A549 (cell line): ENCODE data around the gene MZF1. TPM values are rescaled to one million over a fixed set of nuclear protein-coding genes. Genes with fewer than 3 reads are reported as not detected.
A peak's percentile ranks its signal among the peaks of the same experiment; 100 is the strongest.

Source experiments
- ATAC-seq, 2 experiments: fragments of 200-7000 bp in 1 of 2; fragments of >200 bp in 1 of 2; cut with Nextera tagmentation in 1 of 2; cut with Tn5 transposase in 1 of 2; 3 replicates each; pipeline versions ENCODE4 v1.8.0 to v1.9.1; 2018 to 2020; ENCODE audit warnings: mild to moderate bottlenecking in 1 of 2, moderate library complexity in 1 of 2
- CTCF ChIA-PET: fragments of 300-600 bp; sonication (Branson Sonifier 250); formaldehyde crosslinking; extraction: SDS; loops from one replicate; lab custom pipeline; 2021; ENCODE audit warnings: antibody characterized with exemption, inconsistent platforms; lab: Yijun Ruan, JAX
- POLR2A ChIA-PET: fragments of 350-600 bp; formaldehyde crosslinking; extraction: SDS; loops from one replicate; lab custom pipeline; 2021; ENCODE audit warnings: antibody characterized with exemption, inconsistent platforms; lab: Yijun Ruan, JAX
- DNase-seq, 2 experiments: peaks; one replicate each; pipeline versions ENCODE4 v3.0.0 to v3.0.0-alpha.2; 2011 to 2016; ENCODE audit warnings: low read depth in 1 of 2, low spot score in 1 of 2
- FAIRE-seq: peaks from 2 replicates; lab custom pipeline; 2011; peaks lifted over from hg19 to GRCh38; lab: Jason Lieb, UNC
- H3K27ac ChIP-seq, 2 experiments: fragments of >200 bp; sonication (Bioruptor Twin); formaldehyde crosslinking; 3 replicates each; pipeline ENCODE4 v1.5.1; 2016 to 2017
- H3K4me1 ChIP-seq: fragments of >200 bp; sonication (Bioruptor Twin); formaldehyde crosslinking; 3 replicates; pipeline ENCODE4 v1.6.1; 2016
- H3K4me2 ChIP-seq: fragments of >200 bp; sonication (Bioruptor Twin); formaldehyde crosslinking; 3 replicates; pipeline ENCODE4 v1.6.1; 2016
- H3K4me3 ChIP-seq: fragments of >200 bp; sonication (Bioruptor Twin); formaldehyde crosslinking; 3 replicates; pipeline ENCODE4 v1.5.1; 2016
- H3K9me3 ChIP-seq: fragments of >200 bp; sonication (Bioruptor Twin); formaldehyde crosslinking; 3 replicates; pipeline ENCODE4 v1.6.1; 2016
- BHLHE40 ChIP-seq: IDR thresholded peaks from 2 replicates; pipeline ENCODE4 v1.6.1; 2012; ENCODE audit warnings: low read depth, low read length, inconsistent platforms
- CEBPB ChIP-seq, 2 experiments: fragments of >200 bp in 1 of 2; sonication (Bioruptor Twin) in 1 of 2; formaldehyde crosslinking in 1 of 2; IDR thresholded peaks; 2 replicates each; pipeline ENCODE4 v1.6.1; 2012 to 2016
- CHD4 ChIP-seq: fragments of 200-600 bp; sonication (generic); IDR thresholded peaks from 2 replicates; pipeline ENCODE4 v1.6.1; 2016; ENCODE audit warnings: antibody characterized with exemption, mild to moderate bottlenecking, borderline replicate concordance
- EHMT2 ChIP-seq: fragments of 200-600 bp; sonication (generic); IDR thresholded peaks from 2 replicates; pipeline ENCODE4 v1.6.1; 2016; ENCODE audit warnings: antibody characterized with exemption, low read depth, mild to moderate bottlenecking, moderate library complexity
- EP300 ChIP-seq, 2 experiments: fragments of >200 bp; sonication (Bioruptor Twin); formaldehyde crosslinking; IDR thresholded peaks; 2 replicates in 1 of 2; 3 replicates in 1 of 2; pipeline ENCODE4 v1.6.1; 2016 to 2017
- FOSB ChIP-seq: fragments of 250-450 bp; sonication (Bioruptor Pico); IDR thresholded peaks from 2 replicates; pipeline ENCODE4 v1.5.0; 2020; ENCODE audit warnings: mild to moderate bottlenecking, moderate library complexity
- GATA3 ChIP-seq: IDR thresholded peaks from 2 replicates; pipeline ENCODE4 v1.6.1; 2012; ENCODE audit warnings: borderline replicate concordance
- HES2 ChIP-seq: fragments of >200 bp; sonication (Bioruptor Twin); formaldehyde crosslinking; IDR thresholded peaks from 2 replicates; pipeline ENCODE4 v1.6.1; 2016
- HOXA7 ChIP-seq: fragments of 250-450 bp; sonication (Bioruptor Pico); IDR thresholded peaks from 2 replicates; pipeline ENCODE4 v1.5.0; 2020; ENCODE audit warnings: mild to moderate bottlenecking, moderate library complexity
- HOXB5 ChIP-seq: fragments of 250-450 bp; sonication (Bioruptor Pico); IDR thresholded peaks from 2 replicates; pipeline ENCODE4 v1.5.0; 2020; ENCODE audit warnings: mild to moderate bottlenecking, moderate library complexity
- JUN ChIP-seq, 2 experiments: fragments of >200 bp; sonication (Bioruptor Twin); formaldehyde crosslinking; IDR thresholded peaks; 2 replicates in 1 of 2; 3 replicates in 1 of 2; pipeline ENCODE4 v1.6.1; 2016 to 2017
- KDM5A ChIP-seq: fragments of 200-600 bp; sonication (generic); IDR thresholded peaks from 2 replicates; pipeline ENCODE4 v1.6.1; 2016; ENCODE audit warnings: antibody characterized with exemption, mild to moderate bottlenecking
- MAZ ChIP-seq: fragments of 150-350 bp; IDR thresholded peaks from 2 replicates; pipeline ENCODE4 v1.6.1; 2014; ENCODE audit warnings: antibody characterized with exemption, low read depth, low read length, borderline replicate concordance
- MYC ChIP-seq: IDR thresholded peaks from 2 replicates; pipeline ENCODE4 v1.6.1; 2012; ENCODE audit warnings: mild to moderate bottlenecking, inconsistent platforms, low read length, improper control_type of control experiment, borderline replicate concordance
- POLR2A ChIP-seq: IDR thresholded peaks from 2 replicates; pipeline ENCODE4 v1.6.1; 2012; ENCODE audit warnings: mild to moderate bottlenecking, low read length
- POLR2AphosphoS2 ChIP-seq: conservative IDR thresholded peaks from 2 replicates; pipeline ENCODE4 v1.6.1; 2012; ENCODE audit warnings: low read length, improper control_type of control experiment, inconsistent platforms
- RAD21 ChIP-seq, 2 experiments: fragments of >200 bp in 1 of 2; sonication (Bioruptor Twin) in 1 of 2; formaldehyde crosslinking in 1 of 2; IDR thresholded peaks in 1 of 2; conservative IDR thresholded peaks in 1 of 2; 2 replicates in 1 of 2; 3 replicates in 1 of 2; pipeline ENCODE4 v1.6.1; 2012 to 2018; ENCODE audit warnings: inconsistent platforms in 1 of 2
- RARB ChIP-seq: fragments of 250-450 bp; sonication (Bioruptor Pico); IDR thresholded peaks from 2 replicates; pipeline ENCODE4 v1.8.0; 2021; ENCODE audit warnings: mild to moderate bottlenecking, moderate library complexity
- RFX5 ChIP-seq: fragments of 450-650 bp; IDR thresholded peaks from 2 replicates; pipeline ENCODE4 v1.7.1; 2014; ENCODE audit warnings: antibody characterized with exemption, mild to moderate bottlenecking, moderate library complexity
- TFCP2L1 ChIP-seq: fragments of 250-450 bp; sonication (Bioruptor Pico); IDR thresholded peaks from 2 replicates; pipeline ENCODE4 v1.5.0; 2021; ENCODE audit warnings: mild to moderate bottlenecking
- TP53 ChIP-seq: fragments of 250-450 bp; sonication (Bioruptor Pico); IDR thresholded peaks from 2 replicates; pipeline ENCODE4 v1.5.0; 2021; ENCODE audit warnings: mild to moderate bottlenecking, moderate library complexity
- ZFP36 ChIP-seq: fragments of 450-650 bp; IDR thresholded peaks from 2 replicates; pipeline ENCODE4 v1.6.1; 2014; ENCODE audit warnings: borderline replicate concordance; ENCODE audit not compliant: partially characterized antibody
- ZNF302 ChIP-seq: fragments of 250-450 bp; sonication (Bioruptor Pico); IDR thresholded peaks from 2 replicates; pipeline ENCODE4 v1.9.0; 2021; ENCODE audit warnings: inconsistent platforms, mild to moderate bottlenecking, moderate library complexity
- WGBS: methylation state at CpG from one replicate; pipeline ENCODE4 v1.1.6; 2017; ENCODE audit errors: missing lambda C conversion rate; 5-methylcytosine and 5-hydroxymethylcytosine counted together
- polyA plus RNA-seq, 4 experiments: library from polyadenylated mRNA; depleted of rRNA in 3 of 4; stranded (reverse); fragments of >200 nt; fragmentation: RNase III in 1 of 4; extraction: RNeasy Plus Mini Kit Qiagen cat#74134 plus additional on column Dnase treatment in 1 of 4; gene quantifications; 2 replicates in 3 of 4; 3 replicates in 1 of 4; pipeline ENCODE4 v1.2.3, GENCODE V29; 2011 to 2017
- TF ChIP-seq, protein P1 (sequence below): fragments of 450-650 bp; IDR thresholded peaks from 2 replicates; pipeline ENCODE4 v1.6.1; 2014; ENCODE audit warnings: antibody characterized with exemption
- TF ChIP-seq, protein P2 (sequence below): fragments of >200 bp; sonication (Bioruptor Twin); formaldehyde crosslinking; IDR thresholded peaks from 3 replicates; pipeline ENCODE4 v1.6.1; 2016
- TF ChIP-seq, protein P3 (sequence below): fragments of 150-350 bp; IDR thresholded peaks from 2 replicates; pipeline ENCODE4 v1.6.1; 2014; ENCODE audit warnings: low read depth, mild to moderate bottlenecking, low read length
- TF ChIP-seq, protein P4 (sequence below): IDR thresholded peaks from 2 replicates; pipeline ENCODE4 v1.6.1; 2012
- TF ChIP-seq, protein P5 (sequence below): fragments of >200 bp; sonication (Bioruptor Twin); formaldehyde crosslinking; IDR thresholded peaks from 3 replicates; pipeline ENCODE4 v1.5.1; 2016
- TF ChIP-seq, protein P6 (sequence below): IDR thresholded peaks from 2 replicates; pipeline ENCODE4 v1.6.1; 2012; ENCODE audit warnings: low read depth, borderline replicate concordance
- TF ChIP-seq, protein P7 (sequence below): IDR thresholded peaks from 2 replicates; pipeline ENCODE4 v1.6.1; 2012

Gene MZF1
- polyA plus RNA-seq, 2 of the 4 experiments (the other 2 are of a cell fraction), result 19.5 to 20.3 TPM

DNA sequence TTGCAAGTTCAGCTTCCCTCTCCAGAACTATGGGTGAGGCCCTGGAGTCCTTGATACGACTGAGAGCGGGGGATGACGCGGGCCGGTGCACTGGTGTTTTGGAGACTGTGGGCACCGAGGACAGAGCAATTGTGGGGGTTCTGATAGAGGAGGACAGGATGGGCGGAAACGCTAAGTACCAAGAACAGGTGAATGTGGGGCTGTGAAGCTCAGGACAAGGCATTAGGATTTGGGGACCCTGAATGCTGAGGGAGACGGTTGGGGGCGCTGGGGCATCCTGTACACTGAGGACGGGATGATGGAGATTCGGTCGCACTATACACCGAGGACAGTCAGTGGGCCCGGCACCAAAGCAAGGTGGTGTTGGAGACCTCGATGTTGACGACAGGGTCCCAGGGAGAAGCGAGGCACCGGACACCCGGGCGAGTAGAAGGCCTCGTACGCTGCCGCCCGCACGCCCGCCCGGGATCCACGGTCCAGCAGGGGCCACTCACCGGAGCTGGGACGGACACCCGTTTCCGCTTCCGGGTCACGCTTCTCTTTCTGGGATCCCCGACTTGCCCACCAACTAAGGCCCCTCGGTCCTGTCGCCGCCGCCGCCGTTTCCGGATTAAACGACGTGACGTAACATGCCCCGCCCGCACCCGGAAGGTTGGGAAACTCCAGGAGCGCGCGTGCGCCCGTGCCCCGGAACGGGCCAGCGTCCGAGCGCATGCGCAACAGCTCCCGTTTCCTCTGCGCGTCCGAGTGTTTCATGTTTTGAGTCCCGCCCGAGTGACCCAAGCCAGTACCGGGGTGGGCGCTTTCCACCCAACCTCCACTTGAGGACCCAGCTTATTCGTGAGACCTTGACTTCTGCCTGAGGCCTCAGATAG is 18.4 kb downstream of the MZF1 start, which contains the start of gene CHMP2A:
Gene CHMP2A, minus strand, starts transcription at position 612 of the 875 bp plus-strand sequence. CDS start 893 bp downstream, outside the sequence.
- POLR2A ChIA-PET, result interaction anchor here (1.1 to 6.8 kb wide), 7 partner anchors 10 to 41 kb away, joined by 3 to 103 read pairs (median 7); partner anchors contain the start of genes MZF1, TRIM28 and ZBTB45
- FAIRE-seq, result no peak
- WGBS, result 2% methylated on average over 46 of the region's 69 CpGs

More for the DNA sequence above, 18.4 kb downstream of the MZF1 start, which contains the start of gene CHMP2A:
- Histone ChIP-seq H3K27ac (peak within 1 kb of the TSS; percentile 88 to 93), H3K9me3 (no peaks in the 10 kb centered on the region), H3K4me1 (peaks cover 30% of the 10 kb centered on the region), H3K4me2 (peak within 1 kb of the TSS; percentile 91), H3K4me3 (peak within 1 kb of the TSS; percentile 67)
- ATAC-seq, result peak; percentile 46 to 69
- TF ChIP-seq, protein P1, sequence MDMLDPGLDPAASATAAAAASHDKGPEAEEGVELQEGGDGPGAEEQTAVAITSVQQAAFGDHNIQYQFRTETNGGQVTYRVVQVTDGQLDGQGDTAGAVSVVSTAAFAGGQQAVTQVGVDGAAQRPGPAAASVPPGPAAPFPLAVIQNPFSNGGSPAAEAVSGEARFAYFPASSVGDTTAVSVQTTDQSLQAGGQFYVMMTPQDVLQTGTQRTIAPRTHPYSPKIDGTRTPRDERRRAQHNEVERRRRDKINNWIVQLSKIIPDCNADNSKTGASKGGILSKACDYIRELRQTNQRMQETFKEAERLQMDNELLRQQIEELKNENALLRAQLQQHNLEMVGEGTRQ, result no peak
- no peak for TF ChIP-seq EHMT2
- TF ChIP-seq, protein P2, sequence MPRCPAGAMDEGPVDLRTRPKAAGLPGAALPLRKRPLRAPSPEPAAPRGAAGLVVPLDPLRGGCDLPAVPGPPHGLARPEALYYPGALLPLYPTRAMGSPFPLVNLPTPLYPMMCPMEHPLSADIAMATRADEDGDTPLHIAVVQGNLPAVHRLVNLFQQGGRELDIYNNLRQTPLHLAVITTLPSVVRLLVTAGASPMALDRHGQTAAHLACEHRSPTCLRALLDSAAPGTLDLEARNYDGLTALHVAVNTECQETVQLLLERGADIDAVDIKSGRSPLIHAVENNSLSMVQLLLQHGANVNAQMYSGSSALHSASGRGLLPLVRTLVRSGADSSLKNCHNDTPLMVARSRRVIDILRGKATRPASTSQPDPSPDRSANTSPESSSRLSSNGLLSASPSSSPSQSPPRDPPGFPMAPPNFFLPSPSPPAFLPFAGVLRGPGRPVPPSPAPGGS, result peak; percentile 70; the same call in 2 of the 3 replicates
- TF ChIP-seq CHD4, result no peak
- TF ChIP-seq TP53 (CRISPR knock-in tag), result peak; percentile 80
- TF ChIP-seq FOSB (CRISPR knock-in tag), result peak; percentile 89
- TF ChIP-seq RFX5, result peak; percentile 45; the same call in 1 of the 2 replicates
- TF ChIP-seq MYC, result peak; percentile 84
- TF ChIP-seq ZNF302 (CRISPR knock-in tag), result no peak
- TF ChIP-seq, protein P3, sequence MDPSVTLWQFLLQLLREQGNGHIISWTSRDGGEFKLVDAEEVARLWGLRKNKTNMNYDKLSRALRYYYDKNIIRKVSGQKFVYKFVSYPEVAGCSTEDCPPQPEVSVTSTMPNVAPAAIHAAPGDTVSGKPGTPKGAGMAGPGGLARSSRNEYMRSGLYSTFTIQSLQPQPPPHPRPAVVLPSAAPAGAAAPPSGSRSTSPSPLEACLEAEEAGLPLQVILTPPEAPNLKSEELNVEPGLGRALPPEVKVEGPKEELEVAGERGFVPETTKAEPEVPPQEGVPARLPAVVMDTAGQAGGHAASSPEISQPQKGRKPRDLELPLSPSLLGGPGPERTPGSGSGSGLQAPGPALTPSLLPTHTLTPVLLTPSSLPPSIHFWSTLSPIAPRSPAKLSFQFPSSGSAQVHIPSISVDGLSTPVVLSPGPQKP, result 0 out of 2 replicates have a peak, but pooled peaks have one; percentile 40
- peak; percentile 97 for TF ChIP-seq HOXA7 (CRISPR knock-in tag)
- no peak for TF ChIP-seq EP300 (IDR thresholded peaks at IDR 0.05)
- TF ChIP-seq JUN (IDR thresholded peaks at IDR 0.05), result peak; percentile 81 to 98
- peak; percentile 73 for TF ChIP-seq BHLHE40
- TF ChIP-seq ZFP36, result no peak
- TF ChIP-seq POLR2AphosphoS2, result peak; percentile 99
- TF ChIP-seq, protein P4, sequence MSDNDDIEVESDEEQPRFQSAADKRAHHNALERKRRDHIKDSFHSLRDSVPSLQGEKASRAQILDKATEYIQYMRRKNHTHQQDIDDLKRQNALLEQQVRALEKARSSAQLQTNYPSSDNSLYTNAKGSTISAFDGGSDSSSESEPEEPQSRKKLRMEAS, result peak; percentile 85
- TF ChIP-seq MAZ, result peak; percentile 96
- peak; percentile 84 for TF ChIP-seq HOXB5
- TF ChIP-seq HES2, result no peak
- peak; percentile 69 for TF ChIP-seq KDM5A
- TF ChIP-seq RARB, result peak; percentile 92
- 0 out of 5 replicates have a peak, but pooled peaks of 1 of the 2 experiments have one; percentile 22 for TF ChIP-seq RAD21 (conservative IDR thresholded peaks at IDR 0.05 in 1 of 2, IDR thresholded peaks at IDR 0.05 in 1 of 2)
- TF ChIP-seq, protein P5, sequence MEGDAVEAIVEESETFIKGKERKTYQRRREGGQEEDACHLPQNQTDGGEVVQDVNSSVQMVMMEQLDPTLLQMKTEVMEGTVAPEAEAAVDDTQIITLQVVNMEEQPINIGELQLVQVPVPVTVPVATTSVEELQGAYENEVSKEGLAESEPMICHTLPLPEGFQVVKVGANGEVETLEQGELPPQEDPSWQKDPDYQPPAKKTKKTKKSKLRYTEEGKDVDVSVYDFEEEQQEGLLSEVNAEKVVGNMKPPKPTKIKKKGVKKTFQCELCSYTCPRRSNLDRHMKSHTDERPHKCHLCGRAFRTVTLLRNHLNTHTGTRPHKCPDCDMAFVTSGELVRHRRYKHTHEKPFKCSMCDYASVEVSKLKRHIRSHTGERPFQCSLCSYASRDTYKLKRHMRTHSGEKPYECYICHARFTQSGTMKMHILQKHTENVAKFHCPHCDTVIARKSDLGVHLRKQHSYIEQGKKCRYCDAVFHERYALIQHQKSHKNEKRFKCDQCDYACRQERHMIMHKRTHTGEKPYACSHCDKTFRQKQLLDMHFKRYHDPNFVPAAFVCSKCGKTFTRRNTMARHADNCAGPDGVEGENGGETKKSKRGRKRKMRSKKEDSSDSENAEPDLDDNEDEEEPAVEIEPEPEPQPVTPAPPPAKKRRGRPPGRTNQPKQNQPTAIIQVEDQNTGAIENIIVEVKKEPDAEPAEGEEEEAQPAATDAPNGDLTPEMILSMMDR, result no peak
- peak; percentile 72 to 95; a peak in 3 of 4 replicates for TF ChIP-seq CEBPB (IDR thresholded peaks at IDR 0.05)
- TF ChIP-seq, protein P6, sequence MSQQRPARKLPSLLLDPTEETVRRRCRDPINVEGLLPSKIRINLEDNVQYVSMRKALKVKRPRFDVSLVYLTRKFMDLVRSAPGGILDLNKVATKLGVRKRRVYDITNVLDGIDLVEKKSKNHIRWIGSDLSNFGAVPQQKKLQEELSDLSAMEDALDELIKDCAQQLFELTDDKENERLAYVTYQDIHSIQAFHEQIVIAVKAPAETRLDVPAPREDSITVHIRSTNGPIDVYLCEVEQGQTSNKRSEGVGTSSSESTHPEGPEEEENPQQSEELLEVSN, result peak; percentile 59; the same call in 1 of the 2 replicates
- no peak; the same call in none of the 2 replicates for TF ChIP-seq GATA3
- TF ChIP-seq, protein P7, sequence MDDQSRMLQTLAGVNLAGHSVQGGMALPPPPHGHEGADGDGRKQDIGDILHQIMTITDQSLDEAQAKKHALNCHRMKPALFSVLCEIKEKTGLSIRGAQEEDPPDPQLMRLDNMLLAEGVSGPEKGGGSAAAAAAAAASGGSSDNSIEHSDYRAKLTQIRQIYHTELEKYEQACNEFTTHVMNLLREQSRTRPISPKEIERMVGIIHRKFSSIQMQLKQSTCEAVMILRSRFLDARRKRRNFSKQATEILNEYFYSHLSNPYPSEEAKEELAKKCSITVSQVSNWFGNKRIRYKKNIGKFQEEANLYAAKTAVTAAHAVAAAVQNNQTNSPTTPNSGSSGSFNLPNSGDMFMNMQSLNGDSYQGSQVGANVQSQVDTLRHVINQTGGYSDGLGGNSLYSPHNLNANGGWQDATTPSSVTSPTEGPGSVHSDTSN, result peak; percentile 98
- peak; percentile 62; the same call in 1 of the 2 replicates for TF ChIP-seq POLR2A
- peak; percentile 97 for TF ChIP-seq TFCP2L1 (CRISPR knock-in tag)
- TF ChIP-seq, all 56 proteins: peak for 21
- CTCF ChIA-PET, result interaction anchor here (0.5 to 13.8 kb wide), 6 partner anchors 11 to 49 kb away, joined by 3 to 222 read pairs (median 4); partner anchors contain the start of genes TRIM28 and ZBTB45
- peak; percentile 98 to 99 for DNase-seq
